SK-N-SH treated with all-trans-retinoic acid at 6 μM for 48 hours (cell line): ENCODE results near the gene GLP2R.

ENCODE experiments used
- ATAC-seq: fragments of 200-7000 bp; cut with Tn5 transposase; 3 replicates; pipeline ENCODE4 v1.9.1; 2020; ENCODE audit warnings: mild to moderate bottlenecking, moderate library complexity
- ARNTL ChIP-seq: fragments of 450-650 bp; formaldehyde crosslinking; IDR thresholded peaks from 2 replicates; pipeline ENCODE4 v1.5.0; 2020; ENCODE audit warnings: low read depth, mild to moderate bottlenecking, moderate library complexity, borderline replicate concordance
- BACH2 ChIP-seq: fragments of 250-450 bp; sonication (Bioruptor Pico); IDR thresholded peaks from 2 replicates; pipeline ENCODE4 v1.9.0; 2021; ENCODE audit warnings: mild to moderate bottlenecking, borderline replicate concordance
- CREB5 ChIP-seq: fragments of 250-450 bp; sonication (Bioruptor Pico); IDR thresholded peaks from 2 replicates; pipeline ENCODE4 v1.5.1; 2020; ENCODE audit warnings: low read depth, mild to moderate bottlenecking, moderate library complexity
- CSDC2 ChIP-seq: fragments of 250-450 bp; sonication (Bioruptor Pico); IDR thresholded peaks from 2 replicates; pipeline ENCODE4 v1.5.0; 2020; ENCODE audit warnings: mild to moderate bottlenecking, moderate library complexity
- CSRNP3 ChIP-seq: fragments of 250-450 bp; sonication (Bioruptor Pico); IDR thresholded peaks from 2 replicates; pipeline ENCODE4 v1.5.1; 2021; ENCODE audit warnings: mild to moderate bottlenecking, moderate library complexity
- GLIS3 ChIP-seq: fragments of 250-450 bp; sonication (Bioruptor Pico); IDR thresholded peaks from 2 replicates; pipeline ENCODE4 v1.5.0; 2020; ENCODE audit warnings: mild to moderate bottlenecking, moderate library complexity
- ISL1 ChIP-seq: fragments of 250-450 bp; sonication (Bioruptor Pico); IDR thresholded peaks from 2 replicates; pipeline ENCODE4 v2.1.2; 2022; ENCODE audit warnings: mild to moderate bottlenecking, moderate library complexity
- OSR1 ChIP-seq: fragments of 250-450 bp; sonication (Bioruptor Pico); IDR thresholded peaks from 2 replicates; pipeline ENCODE4 v1.8.0; 2022; ENCODE audit warnings: moderate library complexity, mild to moderate bottlenecking, inconsistent platforms
- PATZ1 ChIP-seq: fragments of 250-450 bp; sonication (Bioruptor Pico); IDR thresholded peaks from 2 replicates; pipeline ENCODE4 v1.8.0; 2020; ENCODE audit warnings: mild to moderate bottlenecking, moderate library complexity, borderline replicate concordance
- POU6F1 ChIP-seq: fragments of 250-450 bp; sonication (Bioruptor Pico); IDR thresholded peaks from 2 replicates; pipeline ENCODE4 v1.8.0; 2021; ENCODE audit warnings: low read depth, mild to moderate bottlenecking, moderate library complexity, borderline replicate concordance
- PPARA ChIP-seq: fragments of 250-450 bp; sonication (Bioruptor Pico); IDR thresholded peaks from 2 replicates; pipeline ENCODE4 v1.5.0; 2020; ENCODE audit warnings: mild to moderate bottlenecking, borderline replicate concordance
- RARB ChIP-seq: fragments of 250-450 bp; sonication (Bioruptor Pico); IDR thresholded peaks from 2 replicates; pipeline ENCODE4 v1.8.0; 2021; ENCODE audit warnings: mild to moderate bottlenecking, moderate library complexity
- SNAI2 ChIP-seq: fragments of 250-450 bp; sonication (Bioruptor Pico); IDR thresholded peaks from 2 replicates; pipeline ENCODE4 v1.5.0; 2020; ENCODE audit warnings: mild to moderate bottlenecking, moderate library complexity
- TCF4 ChIP-seq: fragments of 250-450 bp; sonication (Bioruptor Pico); IDR thresholded peaks from 2 replicates; pipeline ENCODE4 v1.8.0; 2021; ENCODE audit warnings: mild to moderate bottlenecking, moderate library complexity, borderline replicate concordance
- TOX ChIP-seq: fragments of 250-450 bp; sonication (Bioruptor Pico); IDR thresholded peaks from 2 replicates; pipeline ENCODE4 v1.8.0; 2021; ENCODE audit warnings: mild to moderate bottlenecking, moderate library complexity, borderline replicate concordance
- TSHZ2 ChIP-seq: fragments of 250-450 bp; sonication (Bioruptor Pico); IDR thresholded peaks from 2 replicates; pipeline ENCODE4 v1.5.0; 2020; ENCODE audit warnings: mild to moderate bottlenecking, moderate library complexity
- ZC3H10 ChIP-seq: fragments of 250-450 bp; sonication (Bioruptor Pico); IDR thresholded peaks from 2 replicates; pipeline ENCODE4 v1.5.1; 2021; ENCODE audit warnings: mild to moderate bottlenecking, moderate library complexity
- ZFP3 ChIP-seq: fragments of 250-450 bp; sonication (Bioruptor Pico); IDR thresholded peaks from 2 replicates; pipeline ENCODE4 v1.5.0; 2020; ENCODE audit warnings: mild to moderate bottlenecking, moderate library complexity
- ZFP30 ChIP-seq: fragments of 450-650 bp; formaldehyde crosslinking; IDR thresholded peaks from 2 replicates; pipeline ENCODE4 v1.5.0; 2022; ENCODE audit warnings: mild to moderate bottlenecking, moderate library complexity
- ZNF565 ChIP-seq: fragments of 450-650 bp; formaldehyde crosslinking; conservative IDR thresholded peaks from 2 replicates; pipeline ENCODE4 v1.5.0; 2020; ENCODE audit warnings: low read depth, mild to moderate bottlenecking, moderate library complexity
- ZNF70 ChIP-seq: fragments of 450-650 bp; formaldehyde crosslinking; IDR thresholded peaks from 2 replicates; pipeline ENCODE4 v1.5.0; 2020; ENCODE audit warnings: mild to moderate bottlenecking, moderate library complexity
- ZNF8 ChIP-seq: fragments of 450-650 bp; formaldehyde crosslinking; IDR thresholded peaks from 2 replicates; pipeline ENCODE4 v1.5.0; 2020; ENCODE audit warnings: mild to moderate bottlenecking, moderate library complexity

The GLP2R gene

GRCh38 chr17:9830711-9831110 is 5.0 kb downstream of the GLP2R start:
- no peak for TF ChIP-seq PPARA
- TF ChIP-seq ZFP3 (CRISPR knock-in tag): no peak
- TF ChIP-seq POU6F1 (CRISPR knock-in tag): no peak
- no peak for TF ChIP-seq PATZ1 (CRISPR knock-in tag)
- TF ChIP-seq TSHZ2 (CRISPR knock-in tag): no peak
- TF ChIP-seq GLIS3 (CRISPR knock-in tag): no peak
- no peak for TF ChIP-seq CREB5 (CRISPR knock-in tag)
- no peak for TF ChIP-seq ZNF565 (CRISPR knock-in tag)
- no peak for TF ChIP-seq ZFP30 (CRISPR knock-in tag)
- no peak for TF ChIP-seq CSDC2 (CRISPR knock-in tag)
- TF ChIP-seq CSRNP3 (CRISPR knock-in tag): no peak
- no peak for TF ChIP-seq TOX (CRISPR knock-in tag)
- no peak for TF ChIP-seq BACH2 (CRISPR knock-in tag)
- TF ChIP-seq ZNF8 (CRISPR knock-in tag): no peak
- TF ChIP-seq ARNTL (CRISPR knock-in tag): no peak
- no peak for TF ChIP-seq OSR1
- TF ChIP-seq ZC3H10 (CRISPR knock-in tag): no peak
- TF ChIP-seq TCF4 (CRISPR knock-in tag): no peak
- no peak for TF ChIP-seq ZNF70
- TF ChIP-seq RARB: no peak

GRCh38 chr17:9833922-9834321 is 8.2 kb downstream of the GLP2R start:
- no peak for ATAC-seq
- TF ChIP-seq ZFP3 (CRISPR knock-in tag) (no peak), SNAI2 (CRISPR knock-in tag) (no peak), ZNF70 (no peak), OSR1 (no peak)

More at GRCh38 chr17:9830711-9831110, 5.0 kb downstream of the GLP2R start:
- no peak for ATAC-seq

GRCh38 chr17:9837551-9838471 is 12.1 kb downstream of the GLP2R start:
- no peak for ATAC-seq
- TF ChIP-seq GLIS3 (CRISPR knock-in tag): no peak
- no peak for TF ChIP-seq ISL1 (CRISPR knock-in tag)
- TF ChIP-seq TCF4 (CRISPR knock-in tag): no peak
- no peak for TF ChIP-seq ZFP3 (CRISPR knock-in tag)
- no peak for TF ChIP-seq TSHZ2 (CRISPR knock-in tag)
- TF ChIP-seq ZNF8 (CRISPR knock-in tag): no peak
- TF ChIP-seq PATZ1 (CRISPR knock-in tag): no peak
- TF ChIP-seq ARNTL (CRISPR knock-in tag): no peak
- TF ChIP-seq ZNF565 (CRISPR knock-in tag): no peak
- no peak for TF ChIP-seq BACH2 (CRISPR knock-in tag)
